Measurements from ENCODE around the gene COX7A1. TPM values are rescaled to one million over a fixed set of nuclear protein-coding genes. Genes with fewer than 3 reads are reported as not detected.

Gene COX7A1
- total RNA-seq, 2 donors from 2014 or later = 6.5 to 28.8 TPM

DNA sequence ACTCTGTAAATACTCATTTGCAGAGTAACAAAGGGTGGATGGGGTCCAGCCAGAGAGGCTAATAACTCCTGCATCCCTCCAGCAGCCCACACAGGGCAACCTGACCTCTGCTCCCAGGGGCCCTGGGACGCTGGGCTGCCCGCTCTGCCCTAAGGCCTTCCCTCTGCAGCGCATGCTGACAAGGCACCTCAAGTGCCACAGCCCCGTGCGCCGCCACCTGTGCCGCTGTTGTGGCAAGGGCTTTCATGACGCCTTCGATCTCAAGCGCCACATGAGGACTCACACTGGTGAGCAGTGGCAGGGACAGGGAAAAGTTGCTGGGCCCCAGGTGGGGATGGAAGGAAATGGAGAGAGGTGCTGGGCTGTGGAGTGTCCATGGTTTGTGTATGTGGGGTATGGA is 39.6 kb downstream of the COX7A1 start:
- 95% methylated on average over 10 of the region's 10 CpGs for WGBS
- intact Hi-C loops (cut with DNase I) = no loop called here
- H3K9me3 ChIP-seq = no peaks in the 10 kb centered on the region

GRCh38 chr19:36111200-36111539 is 41.1 kb downstream of the COX7A1 start:
- no peak for TF ChIP-seq POLR2AphosphoS5 (IDR thresholded peaks at IDR 0.05)
- TF ChIP-seq CTCF (IDR thresholded peaks at IDR 0.05) = no peak
- TF ChIP-seq POLR2A (IDR thresholded peaks at IDR 0.05) = no peak
- no peaks in the 10 kb centered on the region for H3K36me3 ChIP-seq
- no peaks in the 10 kb centered on the region for H3K9me3 ChIP-seq
- no peak for DNase-seq (ENCODE audit: low spot score)
- intact Hi-C loops (cut with DNase I) = no loop called here
- WGBS = 69% methylated on average over 13 of the region's 13 CpGs
- no peak overlapping the region for H3K4me3 ChIP-seq
- peaks cover 4% of the 10 kb centered on the region for H3K4me1 ChIP-seq (replicated peaks)
- H3K27me3 ChIP-seq (replicated peaks; ENCODE audit: insufficient read depth) = no peaks in the 10 kb centered on the region
- H3K27ac ChIP-seq = no peak overlapping the region

More for the DNA sequence above, 39.6 kb downstream of the COX7A1 start:
- no peak for DNase-seq (ENCODE audit: low spot score)
- TF ChIP-seq POLR2AphosphoS5 (IDR thresholded peaks at IDR 0.05) (no peak), POLR2A (IDR thresholded peaks at IDR 0.05) (no peak), CTCF (IDR thresholded peaks at IDR 0.05) (no peak)
- Histone ChIP-seq H3K27me3 (replicated peaks; ENCODE audit: insufficient read depth) (no peaks in the 10 kb centered on the region), H3K36me3 (no peaks in the 10 kb centered on the region), H3K4me1 (replicated peaks) (peaks cover 4% of the 10 kb centered on the region), H3K27ac (no peak overlapping the region), H3K4me3 (no peak overlapping the region)

DNA sequence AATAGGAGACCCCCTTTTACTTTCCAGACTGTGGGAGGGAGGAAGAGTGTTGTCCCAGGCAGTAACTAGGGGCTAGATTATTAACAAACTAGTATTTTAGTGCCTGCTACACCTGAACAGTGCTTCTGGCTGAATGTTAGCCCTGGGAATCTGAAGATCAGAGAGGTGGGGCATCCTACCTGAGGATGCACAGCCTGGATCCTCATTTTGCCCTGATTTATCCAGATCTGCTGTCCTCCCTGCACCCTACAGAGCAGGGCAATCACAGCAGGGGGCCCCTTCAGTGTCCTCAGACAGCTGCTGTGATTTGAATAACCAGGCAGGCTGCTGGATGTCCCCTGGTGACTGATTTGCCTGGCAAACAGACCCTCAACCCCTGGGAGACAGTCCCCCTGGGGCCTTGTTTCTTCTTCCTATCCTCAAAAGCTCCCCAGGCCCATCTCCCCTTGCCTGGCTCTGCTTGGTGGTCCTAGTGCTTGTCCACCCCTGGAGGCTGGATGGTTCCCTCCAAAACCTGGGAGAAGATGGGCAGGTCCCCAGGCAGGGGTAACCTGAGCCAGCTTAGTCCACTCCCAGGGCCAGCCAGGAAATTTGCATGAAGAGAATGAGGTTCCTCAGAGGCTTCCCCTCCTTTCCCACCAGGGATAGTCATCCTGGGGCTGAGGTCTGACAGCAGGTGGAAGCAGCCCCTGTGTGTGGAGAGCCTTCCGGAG is 41.6 kb downstream of the COX7A1 start, which contains the start of gene OVOL3:
OVOL3 (plus strand) TSS at position 657 of the 713 bp plus-strand sequence. CDS start 60 bp downstream, outside the sequence.
- TF ChIP-seq POLR2A (IDR thresholded peaks at IDR 0.05) (no peak), POLR2AphosphoS5 (IDR thresholded peaks at IDR 0.05) (no peak), CTCF (IDR thresholded peaks at IDR 0.05) (no peak)
- Histone ChIP-seq H3K36me3 (no peaks in the 10 kb centered on the region), H3K27ac (no peak within 1 kb of the TSS), H3K4me1 (replicated peaks) (peaks cover 4% of the 10 kb centered on the region), H3K4me3 (no peak within 1 kb of the TSS), H3K9me3 (no peaks in the 10 kb centered on the region), H3K27me3 (replicated peaks; ENCODE audit: insufficient read depth) (no peaks in the 10 kb centered on the region)
- intact Hi-C loops (cut with DNase I) = no loop called here
- no peak for DNase-seq (ENCODE audit: low spot score)
- WGBS = 83% methylated on average over 1 of the region's 1 CpG

DNA sequence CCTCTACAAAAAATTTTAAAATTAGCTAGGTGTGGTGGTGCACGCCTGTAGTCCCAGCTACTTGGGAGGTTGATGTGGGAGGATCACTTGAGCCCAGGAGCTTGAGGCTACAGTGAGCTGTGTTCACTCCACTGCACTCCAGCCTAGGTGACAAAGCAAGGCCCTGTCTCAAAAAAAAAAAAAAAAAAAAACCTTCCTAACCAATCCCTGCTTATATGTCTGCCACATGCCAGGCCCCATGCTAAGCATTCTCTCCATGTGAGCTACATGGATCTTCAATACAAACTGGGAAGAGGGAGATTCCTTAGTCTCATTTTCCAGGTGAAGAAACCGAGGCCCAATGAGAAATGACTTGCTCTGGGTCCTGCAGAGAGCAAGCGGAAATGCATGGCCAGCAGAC is 43.6 kb downstream of the COX7A1 start:
- Histone ChIP-seq H3K9me3 (no peaks in the 10 kb centered on the region), H3K36me3 (no peaks in the 10 kb centered on the region), H3K4me1 (replicated peaks) (peaks cover under 1% of the 10 kb centered on the region), H3K4me3 (no peak overlapping the region), H3K27ac (no peak overlapping the region), H3K27me3 (replicated peaks; ENCODE audit: insufficient read depth) (no peaks in the 10 kb centered on the region)
- intact Hi-C loops (cut with DNase I) = no loop called here
- WGBS = 94% methylated on average over 3 of the region's 3 CpGs
- TF ChIP-seq POLR2A (IDR thresholded peaks at IDR 0.05) (no peak), CTCF (IDR thresholded peaks at IDR 0.05) (no peak), POLR2AphosphoS5 (IDR thresholded peaks at IDR 0.05) (no peak)
- no peak for DNase-seq (ENCODE audit: low spot score)

DNA sequence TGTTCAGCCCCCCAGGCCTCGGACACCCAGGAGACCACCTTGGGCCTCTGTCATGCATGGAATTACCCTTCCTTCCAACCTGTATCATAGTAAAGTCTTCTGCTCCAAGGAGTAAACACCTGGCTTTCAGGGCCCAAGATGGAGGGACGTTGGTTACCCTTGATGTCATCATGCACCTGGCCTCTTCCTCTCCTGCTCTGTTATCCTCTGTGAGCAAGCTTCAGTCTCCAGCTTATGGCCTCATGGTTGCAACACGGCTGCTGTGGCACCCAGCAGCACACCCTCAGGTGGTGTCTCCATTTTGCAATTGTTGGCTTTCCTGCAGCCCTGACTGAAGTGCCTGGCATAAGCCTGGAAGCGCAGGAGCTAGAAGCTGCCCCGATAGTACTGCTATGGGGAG is 45.3 kb downstream of the COX7A1 start:
- TF ChIP-seq CTCF (IDR thresholded peaks at IDR 0.05) = no peak
- no peak for TF ChIP-seq POLR2A (IDR thresholded peaks at IDR 0.05)
- no peak for TF ChIP-seq POLR2AphosphoS5 (IDR thresholded peaks at IDR 0.05)
- WGBS = 90% methylated on average over 5 of the region's 5 CpGs
- H3K27ac ChIP-seq = no peak overlapping the region

More for the DNA sequence above, 45.3 kb downstream of the COX7A1 start:
- no peak overlapping the region for H3K4me3 ChIP-seq
- intact Hi-C loops (cut with DNase I) = no loop called here
- no peaks in the 10 kb centered on the region for H3K27me3 ChIP-seq (replicated peaks; ENCODE audit: insufficient read depth)
- H3K9me3 ChIP-seq = no peaks in the 10 kb centered on the region
- H3K4me1 ChIP-seq (replicated peaks) = no peaks in the 10 kb centered on the region
- no peak for DNase-seq (ENCODE audit: low spot score)
- H3K36me3 ChIP-seq = no peaks in the 10 kb centered on the region
